ENCODE results near the gene ZBTB24. TPM values are rescaled to one million over a fixed set of nuclear protein-coding genes. Genes with fewer than 3 reads are reported as not detected.

The ZBTB24 gene
- polyA plus RNA-seq, 3 donors, result 13.2 to 16.1 (median 15.1) TPM

- no peak for DNase-seq (ENCODE audit: extremely low read depth in 1 of 11, low read depth in 9 of 11, low spot score in 4 of 11)
Measured at GRCh38 chr6:109507490-109508072, 24.6 kb upstream of the ZBTB24 start.

GRCh38 chr6:109506841-109507240, 23.8 kb upstream of the ZBTB24 start:
- no peak for DNase-seq (ENCODE audit: extremely low read depth in 1 of 11, low read depth in 9 of 11, low spot score in 4 of 11)

- no peak for DNase-seq (ENCODE audit: extremely low read depth in 1 of 11, low read depth in 9 of 11, low spot score in 4 of 11)
Measured at GRCh38 chr6:109506314-109506713, 23.3 kb upstream of the ZBTB24 start.

- peak in 1 of 11 donors; percentile 27 for DNase-seq (ENCODE audit: extremely low read depth in 1 of 11, low read depth in 9 of 11, low spot score in 4 of 11)
Measured at GRCh38 chr6:109503327-109504224, 20.6 kb upstream of the ZBTB24 start.

- DNase-seq (ENCODE audit: extremely low read depth in 1 of 11, low read depth in 9 of 11, low spot score in 4 of 11), result no peak
Measured at GRCh38 chr6:109498936-109499335, 15.9 kb upstream of the ZBTB24 start.

- no peak for DNase-seq (ENCODE audit: extremely low read depth in 1 of 11, low read depth in 9 of 11, low spot score in 4 of 11)
Measured at GRCh38 chr6:109498052-109498451, 15.0 kb upstream of the ZBTB24 start.

GRCh38 chr6:109496036-109496772, 13.2 kb upstream of the ZBTB24 start:
- DNase-seq (ENCODE audit: extremely low read depth in 1 of 11, low read depth in 9 of 11, low spot score in 4 of 11), result no peak

GRCh38 chr6:109493865-109494264, 10.8 kb upstream of the ZBTB24 start:
- no peak for DNase-seq (ENCODE audit: extremely low read depth in 1 of 11, low read depth in 9 of 11, low spot score in 4 of 11)

- no peak for DNase-seq (ENCODE audit: extremely low read depth in 1 of 11, low read depth in 9 of 11, low spot score in 4 of 11)
Measured at GRCh38 chr6:109491207-109491938, 8.4 kb upstream of the ZBTB24 start.

GRCh38 chr6:109490713-109491112, 7.7 kb upstream of the ZBTB24 start:
- DNase-seq (ENCODE audit: extremely low read depth in 1 of 11, low read depth in 9 of 11, low spot score in 4 of 11), result no peak

- no peak for DNase-seq (ENCODE audit: extremely low read depth in 1 of 11, low read depth in 9 of 11, low spot score in 4 of 11)
Measured at GRCh38 chr6:109488001-109488400, 5.0 kb upstream of the ZBTB24 start.

- DNase-seq (ENCODE audit: extremely low read depth in 1 of 11, low read depth in 9 of 11, low spot score in 4 of 11), result no peak
Measured at GRCh38 chr6:109486068-109486467, 3.0 kb upstream of the ZBTB24 start.

- no peak for DNase-seq (ENCODE audit: extremely low read depth in 1 of 11, low read depth in 9 of 11, low spot score in 4 of 11)
Measured at GRCh38 chr6:109485266-109485935, 2.4 kb upstream of the ZBTB24 start.

- DNase-seq (ENCODE audit: extremely low read depth in 1 of 11, low read depth in 9 of 11, low spot score in 4 of 11), result no peak
Measured at GRCh38 chr6:109484122-109484521, 1.1 kb upstream of the ZBTB24 start.

GRCh38 chr6:109483735-109484057, 677 bp upstream of the ZBTB24 start:
- no peak for DNase-seq (ENCODE audit: extremely low read depth in 1 of 11, low read depth in 9 of 11, low spot score in 4 of 11)

GRCh38 chr6:109480993-109481480, 2.0 kb downstream of the ZBTB24 start:
- no peak for DNase-seq (ENCODE audit: extremely low read depth in 1 of 11, low read depth in 9 of 11, low spot score in 4 of 11)

- no peak for DNase-seq (ENCODE audit: extremely low read depth in 1 of 11, low read depth in 9 of 11, low spot score in 4 of 11)
Measured at GRCh38 chr6:109478841-109479624, 4.0 kb downstream of the ZBTB24 start.

GRCh38 chr6:109478222-109478805, 4.7 kb downstream of the ZBTB24 start:
- DNase-seq (ENCODE audit: extremely low read depth in 1 of 11, low read depth in 9 of 11, low spot score in 4 of 11), result no peak
